Measurements from ENCODE around the gene CEACAM7.
"Not testable (repeated sequence)": the region's sequence is repeated elsewhere in the genome, so short reads cannot be mapped to it uniquely, and the experiment has no call there.

Gene CEACAM7

DNA sequence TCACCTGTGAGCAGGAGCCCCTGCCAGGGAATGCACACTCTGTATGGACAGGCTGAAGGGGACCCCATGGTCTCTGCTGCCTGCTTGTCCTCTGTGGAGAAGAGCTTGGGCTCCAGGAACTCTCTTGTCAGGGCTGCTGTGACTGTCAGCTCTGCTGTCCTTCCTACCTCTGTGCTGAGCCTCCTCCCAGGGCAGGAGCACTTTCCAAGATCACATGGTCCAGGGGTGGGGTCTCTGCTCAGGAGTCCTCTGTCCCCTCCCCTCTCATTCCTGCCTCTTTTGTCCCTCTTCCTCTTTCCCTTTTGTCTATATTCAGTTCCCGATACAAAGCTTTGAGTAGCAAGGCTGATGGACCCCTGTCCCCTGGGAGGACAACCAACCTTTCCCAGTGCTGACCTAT, at the start of gene CEACAM7:
Gene CEACAM7, minus strand, starts transcription at position 173 of the 400 bp plus-strand sequence. Its CDS starts 105 bp downstream, at position 68.
- no peak for DNase-seq (ENCODE audit: low read depth)

DNA sequence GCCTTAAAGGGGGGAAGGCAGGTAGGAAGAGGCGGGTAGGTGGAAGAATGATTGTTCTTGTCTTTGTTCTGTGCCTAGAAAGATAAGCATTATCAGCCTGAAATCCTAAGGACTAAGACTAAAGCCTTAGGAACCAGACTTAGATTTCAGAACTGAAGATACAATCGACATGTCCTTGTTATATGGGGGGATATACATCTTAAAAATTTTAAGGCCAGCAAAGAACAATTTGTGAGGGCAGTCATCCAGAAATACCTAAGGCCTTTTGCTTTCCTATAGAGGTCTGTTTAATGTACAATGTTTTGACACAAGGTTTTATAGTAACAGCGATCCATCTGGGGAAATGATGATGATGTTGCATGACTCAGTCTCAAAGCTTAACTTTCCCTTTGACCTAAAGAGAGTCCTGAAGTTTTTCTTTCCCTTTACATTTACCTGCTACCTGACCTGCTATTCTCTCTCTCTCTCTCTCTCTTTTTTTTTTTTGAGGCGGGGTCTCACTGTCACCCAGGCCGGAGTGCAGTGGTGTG, 47.1 kb upstream of the CEACAM7 start:
- DNase-seq (ENCODE audit: low read depth), result no peak

DNA sequence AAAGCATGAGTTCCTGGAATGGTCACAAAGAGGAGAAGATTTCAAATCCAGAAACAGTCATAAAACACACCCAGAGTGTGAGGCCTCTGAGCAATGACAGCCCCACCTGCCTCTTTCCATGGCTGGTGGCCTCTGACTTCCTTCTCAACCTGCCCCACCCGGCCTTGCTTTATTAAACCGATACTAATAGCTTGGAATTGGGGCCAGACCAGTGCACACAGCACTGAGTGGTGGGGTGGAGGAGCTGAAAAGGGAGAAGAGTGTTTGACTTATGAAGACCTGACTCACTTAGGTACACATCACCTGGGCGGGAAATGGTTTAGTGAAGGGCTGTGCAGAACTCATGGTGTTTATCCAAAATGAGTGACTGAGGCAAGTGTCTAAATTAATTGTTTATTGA, 46.5 kb upstream of the CEACAM7 start:
- DNase-seq (ENCODE audit: low read depth), result no peak

DNA sequence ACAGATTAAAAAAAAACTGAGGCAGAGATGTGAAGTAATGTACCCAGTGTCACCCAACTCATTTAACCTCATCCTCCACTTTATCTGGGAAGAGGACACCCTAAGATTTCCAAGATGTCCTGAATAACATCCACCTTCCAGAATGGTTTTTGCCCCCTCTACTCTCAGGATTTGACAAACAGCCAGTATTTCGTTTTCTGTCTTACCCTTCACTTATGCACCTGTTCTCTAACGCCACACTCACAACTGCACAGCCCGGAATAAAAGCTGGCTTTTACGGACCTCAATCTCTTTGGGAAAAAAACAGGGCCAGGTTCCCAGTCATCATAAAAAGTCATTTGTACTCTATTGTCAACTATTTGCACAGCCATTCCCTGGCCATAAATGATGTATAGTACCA, 46.1 kb upstream of the CEACAM7 start:
- no peak for DNase-seq (ENCODE audit: low read depth)

DNA sequence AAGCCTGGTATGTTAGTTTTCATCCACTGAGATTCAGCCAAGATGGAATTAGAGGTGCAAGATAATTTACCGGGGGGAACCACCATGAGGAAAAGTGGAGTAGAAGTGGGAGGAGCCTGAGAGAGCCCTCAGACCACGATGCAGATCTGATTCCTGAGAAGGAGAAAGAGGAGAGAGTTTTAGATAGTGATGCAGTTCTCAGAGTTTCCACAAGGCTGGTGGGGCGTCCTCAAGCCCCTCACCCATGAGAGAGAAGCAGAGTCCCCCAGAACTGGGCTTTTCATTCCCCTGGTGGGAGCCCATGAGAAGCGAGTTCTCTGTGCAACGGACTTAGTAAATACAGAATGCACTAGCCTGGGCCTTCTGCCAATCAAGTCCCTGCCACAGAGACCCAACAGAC, 38.4 kb upstream of the CEACAM7 start:
- DNase-seq (ENCODE audit: low read depth), result no peak

DNA sequence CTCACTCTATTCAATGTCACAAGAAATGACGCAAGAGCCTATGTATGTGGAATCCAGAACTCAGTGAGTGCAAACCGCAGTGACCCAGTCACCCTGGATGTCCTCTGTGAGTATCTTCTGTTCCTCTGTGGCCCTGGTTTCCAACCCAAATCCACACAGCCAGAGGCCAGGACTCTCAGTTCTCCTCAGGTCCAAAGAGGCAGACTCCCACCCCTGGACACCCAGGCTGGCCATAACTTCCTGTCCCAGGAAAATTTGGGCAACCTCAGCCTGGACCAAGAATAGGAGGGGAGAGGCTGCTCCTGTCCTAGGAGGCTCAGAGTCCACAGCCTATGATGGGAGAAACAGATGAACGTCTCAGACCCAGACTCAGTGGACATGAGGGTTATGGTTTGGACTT, 32.0 kb upstream of the CEACAM7 start:
- DNase-seq (ENCODE audit: low read depth), result no peak

DNA sequence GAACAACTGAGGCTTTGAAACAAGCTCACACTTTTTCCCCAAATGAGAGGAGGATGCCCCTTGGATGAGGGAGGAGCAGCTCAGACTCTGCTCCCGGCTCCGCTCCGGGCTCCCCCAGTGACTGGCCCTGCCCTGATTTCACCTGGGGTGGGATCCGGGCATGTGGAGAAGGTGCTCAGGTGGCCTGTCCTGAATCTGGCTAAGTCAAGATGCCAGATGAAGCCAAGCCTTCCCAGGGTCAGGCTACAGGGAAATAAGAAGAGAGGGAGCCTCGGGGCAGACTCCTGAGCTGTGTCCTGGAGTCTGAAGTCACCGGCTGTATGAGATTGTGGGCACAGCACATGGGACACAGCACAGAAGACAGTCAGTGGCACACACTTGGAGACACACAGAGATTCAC, 30.7 kb upstream of the CEACAM7 start:
- no peak for DNase-seq (ENCODE audit: low read depth)

DNA sequence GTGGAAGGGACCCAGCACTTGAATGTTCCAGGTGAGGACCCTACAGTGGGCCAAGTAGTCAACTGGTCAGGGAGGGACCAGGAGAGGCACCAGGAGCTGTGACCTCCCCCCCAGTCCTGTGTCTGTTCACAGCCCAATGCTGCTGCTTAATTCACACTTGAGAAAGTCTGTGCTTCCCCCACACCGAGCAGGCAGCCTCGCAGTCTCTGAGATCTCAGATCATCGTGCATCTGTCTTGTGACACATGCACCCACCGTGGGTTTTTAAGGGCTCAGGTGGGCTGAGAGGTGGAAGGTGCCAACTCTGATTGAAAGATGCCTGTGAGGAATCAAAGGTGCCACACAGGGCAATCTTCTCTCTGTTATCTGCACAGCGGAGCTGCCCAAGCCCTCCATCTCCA, 26.5 kb upstream of the CEACAM7 start:
- DNase-seq (ENCODE audit: low read depth), result no peak

DNA sequence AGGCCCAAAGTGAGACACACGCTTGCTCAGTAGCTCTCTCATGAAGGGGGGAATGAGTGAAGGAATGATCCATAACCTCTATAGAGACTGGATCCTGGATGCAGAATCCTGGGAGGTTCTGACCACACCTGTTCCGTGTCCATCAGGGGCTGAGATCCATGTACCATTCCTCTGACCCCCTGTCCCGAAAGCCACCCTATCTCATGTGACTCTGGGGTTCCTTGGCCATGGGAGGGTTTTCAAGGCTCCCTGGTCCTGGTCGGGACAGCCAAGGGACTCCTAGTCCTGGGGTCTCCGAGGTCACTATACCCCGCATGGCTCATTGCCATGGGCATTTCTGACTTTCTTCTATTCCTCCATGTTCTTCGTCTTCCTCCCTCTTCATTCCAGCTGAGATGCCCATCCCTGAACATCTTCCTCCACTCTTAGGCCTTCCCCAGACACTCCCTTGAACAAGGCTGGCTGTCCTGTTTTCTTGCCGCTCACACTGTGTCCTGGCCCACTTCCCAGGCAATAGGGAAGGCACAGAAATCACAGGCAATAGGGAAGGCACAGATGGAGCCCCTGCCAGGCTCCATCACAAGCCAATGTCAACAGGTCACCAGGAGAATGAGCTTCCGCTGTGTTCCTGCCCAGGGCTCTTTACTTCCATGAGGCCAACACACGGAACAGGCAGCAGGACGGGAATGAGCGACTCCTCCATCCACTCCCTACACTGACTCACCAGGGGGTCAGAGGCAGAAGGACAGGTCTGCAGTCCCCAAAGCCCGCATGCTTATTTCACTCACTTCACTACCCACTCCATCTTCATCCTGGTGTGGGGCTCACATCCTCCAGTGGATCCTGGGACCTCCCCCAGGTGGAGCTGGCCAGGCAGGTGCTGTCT, 23.5 kb upstream of the CEACAM7 start:
- no peak for DNase-seq (ENCODE audit: low read depth)

DNA sequence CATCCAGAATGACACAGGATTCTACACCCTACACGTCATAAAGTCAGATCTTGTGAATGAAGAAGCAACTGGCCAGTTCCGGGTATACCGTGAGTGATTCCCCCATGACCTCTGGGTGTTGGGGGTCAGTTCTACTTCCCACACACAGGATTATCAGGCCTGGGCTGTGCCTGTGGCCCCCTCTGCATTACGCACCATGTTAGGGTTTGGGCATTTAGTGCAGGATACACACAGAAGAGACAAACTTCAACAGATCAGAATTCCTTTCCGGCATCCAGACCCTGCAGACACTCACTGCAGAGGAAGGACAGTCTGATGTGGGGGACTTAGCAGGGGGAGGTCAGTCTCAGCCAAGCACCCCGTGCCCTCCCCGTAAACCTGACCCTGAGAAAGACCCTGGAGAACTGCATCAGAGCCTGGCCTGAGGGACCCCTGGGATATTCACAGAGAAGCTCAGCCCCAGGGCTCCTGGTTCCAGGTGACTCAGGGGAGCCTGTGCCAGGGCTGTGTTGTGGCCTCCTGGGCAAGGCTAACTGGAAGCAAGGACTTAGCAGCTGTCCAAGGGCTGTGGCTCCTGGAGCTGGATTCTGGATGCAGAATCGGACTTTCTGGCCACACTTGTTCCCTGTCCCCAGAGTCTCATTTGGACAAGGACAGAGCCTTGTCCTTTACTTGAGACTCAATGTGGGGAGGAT, 22.0 kb upstream of the CEACAM7 start:
- DNase-seq (ENCODE audit: low read depth), result no peak

DNA sequence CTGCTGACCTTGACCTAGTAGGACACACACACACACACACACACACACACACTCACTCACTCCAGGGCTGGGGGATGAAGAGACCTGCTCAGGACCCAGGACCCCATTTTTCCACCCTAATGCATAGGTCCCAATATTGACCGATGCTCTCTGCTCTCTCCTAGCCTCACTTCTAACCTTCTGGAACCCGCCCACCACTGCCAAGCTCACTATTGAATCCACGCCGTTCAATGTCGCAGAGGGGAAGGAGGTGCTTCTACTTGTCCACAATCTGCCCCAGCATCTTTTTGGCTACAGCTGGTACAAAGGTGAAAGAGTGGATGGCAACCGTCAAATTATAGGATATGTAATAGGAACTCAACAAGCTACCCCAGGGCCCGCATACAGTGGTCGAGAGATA, 21.4 kb upstream of the CEACAM7 start:
- not testable (repeated sequence) for DNase-seq (ENCODE audit: low read depth)

DNA sequence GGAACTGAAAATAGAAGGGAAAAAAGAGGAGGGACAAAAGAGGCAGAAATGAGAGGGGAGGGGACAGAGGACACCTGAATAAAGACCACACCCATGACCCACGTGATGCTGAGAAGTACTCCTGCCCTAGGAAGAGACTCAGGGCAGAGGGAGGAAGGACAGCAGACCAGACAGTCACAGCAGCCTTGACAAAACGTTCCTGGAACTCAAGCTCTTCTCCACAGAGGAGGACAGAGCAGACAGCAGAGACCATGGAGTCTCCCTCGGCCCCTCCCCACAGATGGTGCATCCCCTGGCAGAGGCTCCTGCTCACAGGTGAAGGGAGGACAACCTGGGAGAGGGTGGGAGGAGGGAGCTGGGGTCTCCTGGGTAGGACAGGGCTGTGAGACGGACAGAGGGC, 20.4 kb upstream of the CEACAM7 start, which contains the start of gene CEACAM5:
Gene CEACAM5, plus strand, starts transcription at position 146 of the 400 bp plus-strand sequence. Its CDS starts 106 bp downstream, at position 252.
- no peak for DNase-seq (ENCODE audit: low read depth)

DNA sequence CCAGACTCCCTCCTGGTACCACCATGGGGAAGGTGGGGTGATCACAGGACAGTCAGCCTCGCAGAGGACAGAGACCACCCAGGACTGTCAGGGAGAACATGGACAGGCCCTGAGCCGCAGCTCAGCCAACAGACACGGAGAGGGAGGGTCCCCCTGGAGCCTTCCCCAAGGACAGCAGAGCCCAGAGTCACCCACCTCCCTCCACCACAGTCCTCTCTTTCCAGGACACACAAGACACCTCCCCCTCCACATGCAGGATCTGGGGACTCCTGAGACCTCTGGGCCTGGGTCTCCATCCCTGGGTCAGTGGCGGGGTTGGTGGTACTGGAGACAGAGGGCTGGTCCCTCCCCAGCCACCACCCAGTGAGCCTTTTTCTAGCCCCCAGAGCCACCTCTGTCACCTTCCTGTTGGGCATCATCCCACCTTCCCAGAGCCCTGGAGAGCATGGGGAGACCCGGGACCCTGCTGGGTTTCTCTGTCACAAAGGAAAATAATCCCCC, 19.9 kb upstream of the CEACAM7 start:
- DNase-seq (ENCODE audit: low read depth), result no peak

DNA sequence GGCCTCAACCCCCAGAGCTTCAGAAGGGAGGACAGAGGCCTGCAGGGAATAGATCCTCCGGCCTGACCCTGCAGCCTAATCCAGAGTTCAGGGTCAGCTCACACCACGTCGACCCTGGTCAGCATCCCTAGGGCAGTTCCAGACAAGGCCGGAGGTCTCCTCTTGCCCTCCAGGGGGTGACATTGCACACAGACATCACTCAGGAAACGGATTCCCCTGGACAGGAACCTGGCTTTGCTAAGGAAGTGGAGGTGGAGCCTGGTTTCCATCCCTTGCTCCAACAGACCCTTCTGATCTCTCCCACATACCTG, 19.4 kb upstream of the CEACAM7 start:
- DNase-seq (ENCODE audit: low read depth), result no peak

DNA sequence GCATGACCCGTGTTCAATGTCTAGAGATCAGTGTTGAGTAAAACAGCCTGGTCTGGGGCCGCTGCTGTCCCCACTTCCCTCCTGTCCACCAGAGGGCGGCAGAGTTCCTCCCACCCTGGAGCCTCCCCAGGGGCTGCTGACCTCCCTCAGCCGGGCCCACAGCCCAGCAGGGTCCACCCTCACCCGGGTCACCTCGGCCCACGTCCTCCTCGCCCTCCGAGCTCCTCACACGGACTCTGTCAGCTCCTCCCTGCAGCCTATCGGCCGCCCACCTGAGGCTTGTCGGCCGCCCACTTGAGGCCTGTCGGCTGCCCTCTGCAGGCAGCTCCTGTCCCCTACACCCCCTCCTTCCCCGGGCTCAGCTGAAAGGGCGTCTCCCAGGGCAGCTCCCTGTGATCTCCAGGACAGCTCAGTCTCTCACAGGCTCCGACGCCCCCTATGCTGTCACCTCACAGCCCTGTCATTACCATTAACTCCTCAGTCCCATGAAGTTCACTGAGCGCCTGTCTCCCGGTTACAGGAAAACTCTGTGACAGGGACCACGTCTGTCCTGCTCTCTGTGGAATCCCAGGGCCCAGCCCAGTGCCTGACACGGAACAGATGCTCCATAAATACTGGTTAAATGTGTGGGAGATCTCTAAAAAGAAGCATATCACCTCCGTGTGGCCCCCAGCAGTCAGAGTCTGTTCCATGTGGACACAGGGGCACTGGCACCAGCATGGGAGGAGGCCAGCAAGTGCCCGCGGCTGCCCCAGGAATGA, 18.9 kb upstream of the CEACAM7 start:
- no peak for DNase-seq (ENCODE audit: low read depth)

DNA sequence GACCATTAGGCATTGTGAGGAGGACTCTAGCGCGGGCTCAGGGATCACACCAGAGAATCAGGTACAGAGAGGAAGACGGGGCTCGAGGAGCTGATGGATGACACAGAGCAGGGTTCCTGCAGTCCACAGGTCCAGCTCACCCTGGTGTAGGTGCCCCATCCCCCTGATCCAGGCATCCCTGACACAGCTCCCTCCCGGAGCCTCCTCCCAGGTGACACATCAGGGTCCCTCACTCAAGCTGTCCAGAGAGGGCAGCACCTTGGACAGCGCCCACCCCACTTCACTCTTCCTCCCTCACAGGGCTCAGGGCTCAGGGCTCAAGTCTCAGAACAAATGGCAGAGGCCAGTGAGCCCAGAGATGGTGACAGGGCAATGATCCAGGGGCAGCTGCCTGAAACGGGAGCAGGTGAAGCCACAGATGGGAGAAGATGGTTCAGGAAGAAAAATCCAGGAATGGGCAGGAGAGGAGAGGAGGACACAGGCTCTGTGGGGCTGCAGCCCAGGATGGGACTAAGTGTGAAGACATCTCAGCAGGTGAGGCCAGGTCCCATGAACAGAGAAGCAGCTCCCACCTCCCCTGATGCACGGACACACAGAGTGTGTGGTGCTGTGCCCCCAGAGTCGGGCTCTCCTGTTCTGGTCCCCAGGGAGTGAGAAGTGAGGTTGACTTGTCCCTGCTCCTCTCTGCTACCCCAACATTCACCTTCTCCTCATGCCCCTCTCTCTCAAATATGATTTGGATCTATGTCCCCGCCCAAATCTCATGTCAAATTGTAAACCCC, 17.5 kb upstream of the CEACAM7 start:
- no peak for DNase-seq (ENCODE audit: low read depth)

DNA sequence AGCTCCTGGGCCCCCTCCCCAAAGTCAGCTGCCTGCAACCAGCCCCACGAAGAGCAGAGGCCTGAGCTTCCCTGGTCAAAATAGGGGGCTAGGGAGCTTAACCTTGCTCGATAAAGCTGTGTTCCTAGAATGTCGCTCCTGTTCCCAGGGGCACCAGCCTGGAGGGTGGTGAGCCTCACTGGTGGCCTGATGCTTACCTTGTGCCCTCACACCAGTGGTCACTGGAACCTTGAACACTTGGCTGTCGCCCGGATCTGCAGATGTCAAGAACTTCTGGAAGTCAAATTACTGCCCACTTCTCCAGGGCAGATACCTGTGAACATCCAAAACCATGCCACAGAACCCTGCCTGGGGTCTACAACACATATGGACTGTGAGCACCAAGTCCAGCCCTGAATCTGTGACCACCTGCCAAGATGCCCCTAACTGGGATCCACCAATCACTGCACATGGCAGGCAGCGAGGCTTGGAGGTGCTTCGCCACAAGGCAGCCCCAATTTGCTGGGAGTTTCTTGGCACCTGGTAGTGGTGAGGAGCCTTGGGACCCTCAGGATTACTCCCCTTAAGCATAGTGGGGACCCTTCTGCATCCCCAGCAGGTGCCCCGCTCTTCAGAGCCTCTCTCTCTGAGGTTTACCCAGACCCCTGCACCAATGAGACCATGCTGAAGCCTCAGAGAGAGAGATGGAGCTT, 15.7 kb upstream of the CEACAM7 start:
- no peak for DNase-seq (ENCODE audit: low read depth)

DNA sequence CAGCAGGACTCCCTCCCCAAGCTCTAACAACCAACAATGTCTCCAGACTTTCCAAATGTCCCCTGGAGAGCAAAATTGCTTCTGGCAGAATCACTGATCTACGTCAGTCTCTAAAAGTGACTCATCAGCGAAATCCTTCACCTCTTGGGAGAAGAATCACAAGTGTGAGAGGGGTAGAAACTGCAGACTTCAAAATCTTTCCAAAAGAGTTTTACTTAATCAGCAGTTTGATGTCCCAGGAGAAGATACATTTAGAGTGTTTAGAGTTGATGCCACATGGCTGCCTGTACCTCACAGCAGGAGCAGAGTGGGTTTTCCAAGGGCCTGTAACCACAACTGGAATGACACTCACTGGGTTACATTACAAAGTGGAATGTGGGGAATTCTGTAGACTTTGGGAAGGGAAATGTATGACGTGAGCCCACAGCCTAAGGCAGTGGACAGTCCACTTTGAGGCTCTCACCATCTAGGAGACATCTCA, 14.1 kb upstream of the CEACAM7 start:
- peak; percentile 33 for DNase-seq (ENCODE audit: low read depth)

DNA sequence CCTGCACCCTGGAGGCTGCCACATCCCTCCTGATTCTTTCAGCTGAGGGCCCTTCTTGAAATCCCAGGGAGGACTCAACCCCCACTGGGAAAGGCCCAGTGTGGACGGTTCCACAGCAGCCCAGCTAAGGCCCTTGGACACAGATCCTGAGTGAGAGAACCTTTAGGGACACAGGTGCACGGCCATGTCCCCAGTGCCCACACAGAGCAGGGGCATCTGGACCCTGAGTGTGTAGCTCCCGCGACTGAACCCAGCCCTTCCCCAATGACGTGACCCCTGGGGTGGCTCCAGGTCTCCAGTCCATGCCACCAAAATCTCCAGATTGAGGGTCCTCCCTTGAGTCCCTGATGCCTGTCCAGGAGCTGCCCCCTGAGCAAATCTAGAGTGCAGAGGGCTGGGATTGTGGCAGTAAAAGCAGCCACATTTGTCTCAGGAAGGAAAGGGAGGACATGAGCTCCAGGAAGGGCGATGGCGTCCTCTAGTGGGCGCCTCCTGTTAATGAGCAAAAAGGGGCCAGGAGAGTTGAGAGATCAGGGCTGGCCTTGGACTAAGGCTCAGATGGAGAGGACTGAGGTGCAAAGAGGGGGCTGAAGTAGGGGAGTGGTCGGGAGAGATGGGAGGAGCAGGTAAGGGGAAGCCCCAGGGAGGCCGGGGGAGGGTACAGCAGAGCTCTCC, 13.5 kb upstream of the CEACAM7 start:
- DNase-seq (ENCODE audit: low read depth), result no peak

All from HS-5 (cell line).